HG03025 (cell line): Measurements from ENCODE around the gene ZBTB7B.

Experiments used
- ATAC-seq: cut with Tn5 transposase; IDR thresholded peaks from one replicate; pipeline ENCODE4 v1.9.1; 2021; ENCODE audit warnings: mild to moderate bottlenecking, moderate library complexity; ENCODE audit not compliant: unreplicated experiment, low FRiP score

The ZBTB7B gene

GRCh38 chr1:155034318-155035208, 32.0 kb downstream of the ZBTB7B start:
- ATAC-seq = no peak

GRCh38 chr1:155035936-155036335, 33.3 kb downstream of the ZBTB7B start:
- ATAC-seq = no peak

GRCh38 chr1:155037043-155037442, 34.4 kb downstream of the ZBTB7B start:
- no peak for ATAC-seq

GRCh38 chr1:155037851-155038441, 35.3 kb downstream of the ZBTB7B start:
- no peak for ATAC-seq

DNA sequence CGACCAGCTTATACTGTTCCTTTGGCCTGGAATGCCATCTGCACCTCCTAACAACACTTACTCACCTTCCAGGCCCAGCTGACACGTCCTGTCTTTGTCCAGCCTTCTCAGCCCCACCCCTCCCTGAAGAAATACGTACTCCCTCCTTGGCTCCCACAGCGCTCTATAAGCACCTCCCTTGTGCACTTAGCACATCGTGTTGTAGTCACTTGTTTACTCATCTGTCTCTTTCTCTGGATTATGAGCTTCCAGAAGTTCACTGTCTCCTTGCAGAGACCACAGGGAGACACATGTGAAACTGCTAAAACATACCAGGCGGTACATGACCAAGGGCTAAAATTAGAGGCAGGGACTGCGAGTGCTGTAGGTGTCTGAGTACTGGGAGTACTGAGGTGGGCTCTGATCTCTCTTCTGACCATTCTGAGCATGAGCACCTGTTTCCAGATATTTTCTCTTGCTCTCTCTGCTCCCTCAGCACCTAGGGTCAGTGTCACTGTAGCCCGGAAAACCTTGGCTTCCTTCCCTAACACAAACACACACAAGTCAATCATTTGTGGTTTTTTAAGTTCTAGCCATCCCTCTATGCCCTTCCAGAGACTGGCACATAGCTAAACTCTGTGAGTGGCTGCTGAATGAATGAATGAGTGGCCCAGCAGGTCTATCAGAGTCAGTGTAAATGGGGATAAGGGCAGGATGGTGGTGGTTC, 36.2 kb downstream of the ZBTB7B start:
- no peak for ATAC-seq

GRCh38 chr1:155039308-155039669, 36.7 kb downstream of the ZBTB7B start:
- ATAC-seq = no peak

DNA sequence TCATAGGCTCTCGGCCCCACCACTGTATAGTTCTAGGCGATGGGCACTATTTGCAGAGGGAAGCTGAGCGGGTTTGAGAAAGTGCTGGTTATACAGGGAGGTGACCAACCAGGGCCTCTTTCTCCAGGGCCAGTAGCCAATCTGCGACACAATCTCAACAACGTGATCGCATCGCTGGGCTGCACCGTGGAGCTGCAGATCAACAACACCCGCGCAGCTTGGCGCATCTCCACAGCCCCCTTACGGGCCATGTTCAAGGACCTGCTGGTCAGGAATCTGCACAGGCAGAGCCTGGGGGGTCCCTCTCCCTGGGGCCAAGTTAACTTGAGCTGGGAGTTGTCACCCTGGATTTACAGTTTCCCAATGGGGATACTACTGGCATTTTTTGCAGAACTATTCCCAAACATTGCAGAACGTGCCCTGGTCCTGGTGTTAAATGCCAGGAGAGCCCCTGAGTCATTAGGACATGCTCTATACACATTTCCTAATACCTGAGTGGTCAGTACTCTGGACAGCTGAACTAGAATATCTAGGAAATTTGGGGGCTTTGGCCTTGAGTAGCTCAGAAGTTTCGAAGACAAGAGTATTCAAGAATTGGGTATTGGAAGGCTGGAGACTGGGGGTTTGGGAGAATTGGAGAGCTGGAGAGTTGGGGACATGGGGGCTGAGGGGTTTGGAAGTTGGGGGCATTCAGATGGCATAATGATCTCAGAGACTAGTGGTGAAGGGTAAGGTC, 37.9 kb downstream of the ZBTB7B start:
- no peak for ATAC-seq

DNA sequence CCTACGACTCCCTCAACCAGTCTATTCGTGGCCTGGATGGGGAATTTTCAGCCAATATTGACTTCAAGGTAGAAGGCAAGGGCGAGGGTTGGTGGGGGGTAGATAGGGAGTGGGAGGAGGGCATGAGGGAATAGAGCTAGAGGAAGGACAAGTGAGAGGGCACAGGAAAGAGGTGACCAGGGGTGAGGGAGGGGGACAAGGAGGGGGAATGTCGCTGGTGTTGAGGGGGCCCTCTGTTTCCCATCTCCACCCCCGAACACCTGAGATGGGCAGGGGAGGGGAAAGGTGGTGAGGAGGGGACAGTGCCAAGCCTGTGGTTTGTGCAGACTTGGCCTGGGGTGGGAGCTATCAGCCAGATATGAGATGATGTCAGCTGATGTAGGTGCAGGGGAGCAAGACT, 40.2 kb downstream of the ZBTB7B start:
- no peak for ATAC-seq

DNA sequence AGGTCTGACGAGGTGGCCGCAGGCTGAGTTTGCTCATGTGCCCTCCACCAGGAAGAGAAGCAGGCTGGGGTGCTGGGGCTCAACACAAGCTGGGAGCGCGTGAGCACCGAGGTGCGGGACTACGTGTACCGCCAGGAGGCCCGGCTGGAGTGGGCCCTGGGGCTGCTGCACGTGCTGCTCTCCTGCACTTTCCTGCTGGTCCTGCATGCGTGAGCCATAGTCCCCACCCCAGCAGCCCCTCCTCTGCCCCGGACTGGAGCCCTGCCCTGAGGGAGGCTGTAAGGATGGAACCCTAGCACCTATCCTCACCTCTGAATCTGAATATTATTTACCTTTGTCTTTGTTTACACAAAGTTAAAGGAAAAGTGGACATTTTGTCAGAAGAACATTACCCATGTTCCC, 40.7 kb downstream of the ZBTB7B start:
- ATAC-seq = no peak

DNA sequence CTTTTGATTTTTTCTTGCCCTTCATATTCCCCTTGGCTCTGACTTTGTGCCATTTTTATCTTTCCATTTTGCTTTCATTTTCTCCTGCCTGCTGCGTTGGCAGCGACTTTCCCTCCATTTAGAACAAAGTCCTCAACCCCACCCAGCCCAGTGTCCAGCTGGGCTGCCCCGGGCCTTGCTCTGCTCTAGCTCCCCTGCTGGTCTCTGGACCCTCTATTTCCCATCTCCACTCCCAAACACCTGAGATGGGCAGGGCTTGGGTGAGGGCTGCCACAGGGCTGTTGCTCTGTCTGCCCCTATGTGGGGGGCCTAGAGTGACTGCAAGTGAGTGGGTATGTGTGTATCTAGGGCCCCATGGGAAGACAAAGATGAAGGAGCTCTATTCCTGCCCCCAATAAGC, 41.2 kb downstream of the ZBTB7B start:
- ATAC-seq = no peak

DNA sequence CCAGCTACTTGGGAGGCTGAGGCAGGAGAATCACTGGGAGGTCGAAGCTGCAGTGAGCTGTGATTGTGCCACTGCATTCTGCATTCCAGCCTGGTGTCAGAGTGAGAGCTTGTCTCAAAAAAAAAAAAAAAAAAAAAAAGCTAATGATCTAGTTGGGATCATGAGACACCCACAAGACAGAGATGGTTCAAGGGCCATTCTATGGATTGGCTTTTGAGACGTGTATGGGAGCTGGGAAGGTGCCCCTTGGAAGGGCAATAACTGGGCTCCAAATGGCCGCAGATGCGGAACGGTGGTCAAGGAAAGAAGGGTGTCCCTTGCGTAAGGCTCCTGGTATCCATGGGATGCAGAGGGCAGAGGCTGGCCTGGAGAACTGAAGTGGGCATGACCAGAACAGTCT, 41.8 kb downstream of the ZBTB7B start:
- no peak for ATAC-seq

DNA sequence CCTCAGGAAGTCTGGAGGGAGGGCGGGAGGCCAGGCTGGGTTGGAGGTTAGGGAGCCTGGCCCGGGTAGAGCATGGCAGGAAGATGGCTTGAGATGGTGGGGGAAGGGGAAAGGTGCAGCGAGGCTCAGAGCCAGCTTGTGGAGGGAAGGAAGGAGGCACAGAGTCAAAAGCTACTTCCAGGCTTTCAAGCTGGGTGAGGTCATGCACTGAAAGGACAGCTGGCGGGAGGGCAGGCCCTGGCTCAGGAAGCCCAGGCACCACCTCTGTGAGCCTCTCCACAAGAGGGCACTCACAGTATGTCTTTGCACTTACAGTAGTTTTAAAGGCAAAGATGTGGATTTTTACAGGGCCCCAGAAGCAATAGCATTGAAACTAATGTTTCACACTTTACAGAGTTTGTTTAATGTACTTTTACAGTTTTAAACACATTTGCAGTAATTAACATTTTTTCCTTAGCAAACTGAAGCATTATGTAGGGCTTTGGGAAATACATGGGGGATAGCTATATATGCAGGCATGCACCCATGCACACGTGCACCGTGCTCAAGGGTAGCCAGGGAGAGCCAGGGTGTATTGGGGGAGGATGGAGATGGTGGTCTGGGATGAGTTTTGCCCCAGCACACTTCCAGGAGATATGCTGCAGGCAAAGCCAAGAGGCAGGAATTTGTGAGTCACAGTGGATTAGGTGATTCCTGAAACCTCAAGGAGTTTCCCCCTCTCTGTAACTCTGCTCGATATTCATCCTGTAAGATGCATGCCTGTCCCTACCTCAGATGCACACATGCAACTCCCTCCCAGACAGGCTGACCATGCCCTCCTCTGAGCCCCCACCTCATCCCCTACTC, 42.4 kb downstream of the ZBTB7B start:
- ATAC-seq = no peak

GRCh38 chr1:155048449-155049334, 46.1 kb downstream of the ZBTB7B start:
- no peak for ATAC-seq

DNA sequence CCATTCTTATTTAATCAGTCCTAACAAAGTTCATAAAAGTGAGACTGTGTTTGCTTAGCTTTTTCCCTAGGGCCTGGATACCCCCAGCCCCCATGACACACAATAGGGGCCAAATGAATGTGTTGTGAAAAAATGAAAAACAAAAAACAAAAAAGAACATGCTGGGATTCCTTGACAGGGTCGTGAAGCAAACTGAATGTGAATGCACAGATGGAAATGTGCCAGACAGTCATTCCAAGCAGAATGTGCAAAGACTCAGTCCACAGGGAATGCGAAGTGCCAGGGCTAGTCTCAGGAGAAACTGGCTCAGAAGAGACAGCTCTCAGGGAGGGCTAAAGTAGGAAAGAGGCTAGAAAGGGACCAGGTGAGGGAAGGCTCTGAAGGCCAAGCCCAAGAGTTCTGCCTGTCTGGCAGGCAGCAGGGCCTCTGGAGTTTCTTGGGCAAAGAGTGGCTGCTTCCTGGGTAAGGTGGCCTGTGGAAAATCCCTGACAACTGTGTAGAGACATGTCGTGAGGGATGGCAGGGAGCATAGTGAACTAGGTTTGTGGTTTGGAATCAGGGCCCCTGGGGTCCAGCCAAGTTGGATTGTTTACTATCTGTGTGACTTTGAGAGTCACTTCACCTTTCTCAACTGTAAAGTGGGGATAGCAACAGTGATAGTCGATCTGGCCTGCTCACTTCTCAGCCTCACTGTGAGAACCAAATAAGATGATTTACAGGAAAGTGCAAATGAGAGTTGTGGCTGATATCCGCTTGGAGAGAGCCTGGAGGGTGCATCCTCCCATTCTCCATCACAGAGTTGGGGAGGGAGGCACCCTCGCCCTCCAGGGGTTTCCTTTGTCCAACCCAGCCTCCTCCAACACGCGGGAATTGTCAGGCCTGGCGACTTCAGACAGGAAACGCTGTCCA, 47.3 kb downstream of the ZBTB7B start:
- no peak for ATAC-seq

DNA sequence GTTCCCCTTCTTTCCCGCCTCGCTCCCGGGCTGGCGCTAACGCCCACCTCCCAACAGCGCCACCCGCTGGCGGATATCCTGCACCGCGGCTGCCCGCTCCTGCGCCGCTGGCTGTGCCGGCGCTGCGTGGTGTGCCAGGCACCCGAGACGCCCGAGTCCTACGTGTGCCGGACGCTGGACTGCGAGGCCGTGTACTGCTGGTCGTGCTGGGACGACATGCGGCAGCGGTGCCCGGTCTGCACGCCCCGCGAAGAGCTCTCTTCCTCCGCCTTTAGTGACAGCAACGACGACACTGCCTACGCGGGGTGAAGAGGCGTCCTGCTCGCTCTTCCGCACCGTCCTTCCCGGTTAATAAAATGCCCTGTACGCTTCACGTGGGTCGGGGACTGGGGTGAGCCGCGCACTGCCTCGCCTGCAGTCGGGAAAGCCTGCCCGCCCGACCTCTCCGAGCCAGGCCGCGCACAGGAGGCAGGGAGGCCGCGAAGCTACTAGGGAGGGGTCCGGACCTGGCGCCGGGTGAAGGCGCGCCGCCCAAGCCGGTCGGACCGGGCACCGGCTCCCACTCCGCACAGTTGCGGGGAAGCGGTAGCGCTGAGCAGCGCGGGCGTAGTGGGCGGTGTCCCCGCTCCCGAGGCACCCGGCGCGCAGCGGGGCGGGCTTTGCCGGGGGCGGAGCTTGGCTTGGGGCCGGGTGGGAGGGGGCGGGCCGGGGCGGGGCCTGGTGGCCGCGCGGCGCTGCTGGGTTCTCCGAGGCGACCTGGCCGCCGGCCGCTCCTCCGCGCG, 48.1 kb downstream of the ZBTB7B start, which contains the start of gene ADAM15:
Gene ADAM15 (plus strand): TSS at position 757 of the 782 bp plus-strand sequence. CDS start 71 bp downstream, outside the sequence.
- ATAC-seq = peak; percentile 34

- peak; percentile 7 for ATAC-seq
Measured at GRCh38 chr1:155051342-155051776, 48.8 kb downstream of the ZBTB7B start.
